Mesenchymal stem cell (in vitro differentiated cells and primary cell): ENCODE results near the gene TGM1.

Experiments
- DNase-seq: peaks from one replicate; pipeline ENCODE4 v3.0.0-alpha.2; 2013
- H2AFZ ChIP-seq: one replicate; pipeline ENCODE4 v1.6.1; 2013; ENCODE audit warnings: low read depth, mild to moderate bottlenecking, control low read depth, inconsistent platforms, low read length, moderate library complexity
- H2AK5ac ChIP-seq: 2 replicates; pipeline ENCODE4 v1.6.1; 2013; ENCODE audit warnings: low read length, moderate library complexity, mild to moderate bottlenecking, inconsistent platforms; ENCODE audit not compliant: severe bottlenecking
- H2BK120ac ChIP-seq: one replicate; pipeline ENCODE4 v1.6.1; 2013; ENCODE audit warnings: low read depth, mild to moderate bottlenecking, inconsistent platforms, low read length, moderate library complexity
- H2BK12ac ChIP-seq, 2 experiments: one replicate each; pipeline ENCODE4 v1.6.1; 2013; ENCODE audit warnings: inconsistent platforms in 2 of 2, low read length in 2 of 2, mild to moderate bottlenecking in 2 of 2, moderate library complexity in 2 of 2, control low read depth in 1 of 2
- H2BK15ac ChIP-seq: one replicate; pipeline ENCODE4 v1.6.1; 2013; ENCODE audit warnings: mild to moderate bottlenecking, low read depth, inconsistent platforms; ENCODE audit not compliant: poor library complexity, severe bottlenecking
- H2BK5ac ChIP-seq: 2 replicates; pipeline ENCODE4 v1.6.1; 2013; ENCODE audit warnings: low read depth, mild to moderate bottlenecking, low read length, control low read depth, inconsistent platforms; ENCODE audit not compliant: poor library complexity, severe bottlenecking
- H3K14ac ChIP-seq, 2 experiments: one replicate each; pipeline ENCODE4 v1.6.1; 2013; ENCODE audit warnings: inconsistent platforms in 2 of 2, low read length in 2 of 2, control low read depth in 1 of 2, mild to moderate bottlenecking in 1 of 2, moderate library complexity in 1 of 2
- H3K18ac ChIP-seq, 2 experiments: one replicate each; pipeline ENCODE4 v1.6.1; 2013; ENCODE audit warnings: inconsistent platforms in 2 of 2, low read length in 2 of 2, control low read depth in 1 of 2, low read depth in 1 of 2, mild to moderate bottlenecking in 1 of 2
- H3K23ac ChIP-seq, 2 experiments: one replicate each; pipeline ENCODE4 v1.6.1; 2013; ENCODE audit warnings: inconsistent platforms in 2 of 2, low read length in 2 of 2, mild to moderate bottlenecking in 2 of 2, moderate library complexity in 2 of 2, control low read depth in 1 of 2
- H3K27ac ChIP-seq: 2 replicates; pipeline ENCODE4 v1.5.1; 2013; ENCODE audit warnings: mild to moderate bottlenecking, moderate library complexity, low read length, control low read depth, inconsistent platforms; ENCODE audit not compliant: poor library complexity, severe bottlenecking
- H3K27me3 ChIP-seq, 2 experiments: 2 replicates each; pipeline versions ENCODE4 v1.6.1 to v1.7.0; 2013; ENCODE audit warnings: low read length in 2 of 2, mild to moderate bottlenecking in 2 of 2, moderate library complexity in 2 of 2, control low read depth in 1 of 2, inconsistent platforms in 1 of 2; ENCODE audit not compliant: control insufficient read depth in 1 of 2, insufficient read depth in 1 of 2
- H3K36me3 ChIP-seq, 2 experiments: 2 replicates each; pipeline versions ENCODE4 v1.6.1 to v1.7.0; 2013; ENCODE audit warnings: low read length in 2 of 2, control low read depth in 1 of 2, inconsistent platforms in 1 of 2, low read depth in 1 of 2, mild to moderate bottlenecking in 1 of 2; ENCODE audit not compliant: insufficient read depth in 2 of 2, control insufficient read depth in 1 of 2
- H3K4ac ChIP-seq, 2 experiments: one replicate each; pipeline ENCODE4 v1.6.1; 2013; ENCODE audit warnings: inconsistent platforms in 2 of 2, low read length in 2 of 2, mild to moderate bottlenecking in 2 of 2, moderate library complexity in 2 of 2, control low read depth in 1 of 2, low read depth in 1 of 2
- H3K4me1 ChIP-seq: 2 replicates; pipeline ENCODE4 v1.6.1; 2013; ENCODE audit warnings: low read depth, low read length, control low read depth; ENCODE audit not compliant: control insufficient read depth, insufficient read depth
- H3K4me2 ChIP-seq: 2 replicates; pipeline ENCODE4 v1.6.1; 2013; ENCODE audit warnings: low read length, mild to moderate bottlenecking, inconsistent platforms; ENCODE audit not compliant: poor library complexity, severe bottlenecking
- H3K4me3 ChIP-seq, 2 experiments: 2 replicates each; pipeline versions ENCODE4 v1.5.1 to v1.7.0; 2013; ENCODE audit warnings: low read length in 2 of 2, mild to moderate bottlenecking in 2 of 2, control low read depth in 1 of 2, low read depth in 1 of 2; ENCODE audit not compliant: insufficient read depth in 1 of 2
- H3K79me1 ChIP-seq: replicated peaks from 2 replicates; pipeline ENCODE4 v1.6.1; 2013; ENCODE audit warnings: mild to moderate bottlenecking, control low read depth, low read length, inconsistent platforms; ENCODE audit not compliant: poor library complexity, severe bottlenecking
- H3K9ac ChIP-seq: 2 replicates; pipeline ENCODE4 v1.7.0; 2013; ENCODE audit warnings: mild to moderate bottlenecking, low read length, moderate library complexity
- H3K9me3 ChIP-seq: 2 replicates; pipeline ENCODE4 v1.7.0; 2013; ENCODE audit warnings: mild to moderate bottlenecking, low read length; ENCODE audit not compliant: control insufficient read depth
- H4K8ac ChIP-seq: one replicate; pipeline ENCODE4 v1.6.1; 2013; ENCODE audit warnings: inconsistent platforms, mild to moderate bottlenecking, low read length, moderate library complexity
- H4K91ac ChIP-seq: one replicate; pipeline ENCODE4 v1.6.1; 2013; ENCODE audit warnings: mild to moderate bottlenecking, low read length, inconsistent platforms
- WGBS: methylation state at CpG from one replicate; pipeline ENCODE4 v1.1.7; 2013; ENCODE audit warnings: mixed read lengths; 5-methylcytosine and 5-hydroxymethylcytosine counted together

The TGM1 gene

GRCh38 chr14:24284501-24285035, 21.6 kb upstream of the TGM1 start:
- no peak overlapping the region for H2BK15ac ChIP-seq
- H3K79me1 ChIP-seq = peaks cover 19% of the 10 kb centered on the region
- H3K23ac ChIP-seq = no peak overlapping the region
- DNase-seq = no peak
- no peaks in the 10 kb centered on the region for H3K9me3 ChIP-seq
- H3K9ac ChIP-seq = no peak overlapping the region
- no peak overlapping the region for H3K14ac ChIP-seq
- peaks cover 3 to 4% of the 10 kb centered on the region in 2 experiments for H3K36me3 ChIP-seq
- no peak overlapping the region for H2BK5ac ChIP-seq
- WGBS = 81% methylated on average over 11 of the region's 11 CpGs
- H2BK120ac ChIP-seq = no peak overlapping the region
- H3K27ac ChIP-seq = no peak overlapping the region
- H4K8ac ChIP-seq = no peak overlapping the region
- no peak overlapping the region for H3K4ac ChIP-seq
- no peak overlapping the region for H3K4me2 ChIP-seq
- no peak overlapping the region for H3K18ac ChIP-seq
- peaks cover 7% of the 10 kb centered on the region for H3K4me1 ChIP-seq
- H3K27me3 ChIP-seq = no peaks in the 10 kb centered on the region
- H4K91ac ChIP-seq = no peak overlapping the region
- no peak overlapping the region for H2AK5ac ChIP-seq
- no peak overlapping the region for H2AFZ ChIP-seq
- no peak overlapping the region for H2BK12ac ChIP-seq
- H3K4me3 ChIP-seq = no peak overlapping the region

GRCh38 chr14:24283796-24284460, 21.0 kb upstream of the TGM1 start:
- Histone ChIP-seq H2AFZ (no peak overlapping the region), H3K4ac (no peak overlapping the region), H2BK5ac (no peak overlapping the region)

GRCh38 chr14:24282736-24283135, 19.8 kb upstream of the TGM1 start:
- Histone ChIP-seq H3K14ac (no peak overlapping the region), H4K91ac (no peak overlapping the region), H3K79me1 (peaks cover 24% of the 10 kb centered on the region), H3K4me1 (peaks cover 7% of the 10 kb centered on the region), H3K4me2 (no peak overlapping the region), H3K4me3 (no peak overlapping the region), H2BK120ac (no peak overlapping the region), H3K36me3 (no peaks in the 10 kb centered on the region), H2BK12ac (no peak overlapping the region), H2BK15ac (no peak overlapping the region), H3K27me3 (no peaks in the 10 kb centered on the region), H3K4ac (no peak overlapping the region), H3K9me3 (no peaks in the 10 kb centered on the region), H3K23ac (no peak overlapping the region), H4K8ac (no peak overlapping the region), H3K27ac (no peak overlapping the region), H3K18ac (no peak overlapping the region), H2AK5ac (no peak overlapping the region), H3K9ac (no peak overlapping the region), H2AFZ (no peak overlapping the region), H2BK5ac (no peak overlapping the region)
- no peak for DNase-seq
- WGBS = 85% methylated on average over 3 of the region's 3 CpGs

More at GRCh38 chr14:24283796-24284460, 21.0 kb upstream of the TGM1 start:
- 93% methylated on average over 5 of the region's 5 CpGs for WGBS
- peaks cover 7% of the 10 kb centered on the region for H3K4me1 ChIP-seq
- no peaks in the 10 kb centered on the region for H3K9me3 ChIP-seq
- no peak for DNase-seq
- no peak overlapping the region for H3K18ac ChIP-seq
- H3K27me3 ChIP-seq = no peaks in the 10 kb centered on the region
- no peak overlapping the region for H3K14ac ChIP-seq
- no peak overlapping the region for H3K4me3 ChIP-seq
- H2BK120ac ChIP-seq = no peak overlapping the region
- no peak overlapping the region for H3K9ac ChIP-seq
- no peak overlapping the region for H2AK5ac ChIP-seq
- H3K79me1 ChIP-seq = peaks cover 22% of the 10 kb centered on the region
- no peak overlapping the region for H2BK15ac ChIP-seq
- H3K27ac ChIP-seq = no peak overlapping the region
- H2BK12ac ChIP-seq = no peak overlapping the region
- H3K36me3 ChIP-seq = no peaks in the 10 kb centered on the region
- no peak overlapping the region for H4K91ac ChIP-seq
- H3K23ac ChIP-seq = no peak overlapping the region
- H3K4me2 ChIP-seq = no peak overlapping the region
- no peak overlapping the region for H4K8ac ChIP-seq

- no peak overlapping the region for H4K8ac ChIP-seq
- H3K9ac ChIP-seq = no peak overlapping the region
- H3K14ac ChIP-seq = no peak overlapping the region
- H3K27ac ChIP-seq = no peak overlapping the region
- H2BK120ac ChIP-seq = no peak overlapping the region
- no peak overlapping the region for H2AFZ ChIP-seq
- no peak overlapping the region for H4K91ac ChIP-seq
- no peak overlapping the region for H3K4me2 ChIP-seq
- H3K9me3 ChIP-seq = no peaks in the 10 kb centered on the region
- H3K23ac ChIP-seq = no peak overlapping the region
- 98% methylated on average over 3 of the region's 7 CpGs for WGBS
- H3K27me3 ChIP-seq = no peaks in the 10 kb centered on the region
- peak overlapping the region in 1 of 2 experiments; percentile 46 for H3K4me3 ChIP-seq
- no peak overlapping the region for H3K4ac ChIP-seq
- DNase-seq = no peak
- no peak overlapping the region for H2AK5ac ChIP-seq
- no peak overlapping the region for H2BK15ac ChIP-seq
- no peak overlapping the region for H3K18ac ChIP-seq
- no peak overlapping the region for H2BK12ac ChIP-seq
- no peak overlapping the region for H2BK5ac ChIP-seq
- H3K36me3 ChIP-seq = no peaks in the 10 kb centered on the region
- H3K79me1 ChIP-seq = peaks cover 27% of the 10 kb centered on the region
- H3K4me1 ChIP-seq = peaks cover 7% of the 10 kb centered on the region
These were observed 18.7 kb upstream of the TGM1 start for GRCh38 chr14:24281636-24282035.
